Limb (tissue), 2 donors: Measurements from ENCODE around the gene SLC24A4.
"Not testable (repeated sequence)": the region's sequence is repeated elsewhere in the genome, so short reads cannot be mapped to it uniquely, and the experiment has no call there.

Experiments used
- DNase-seq, 2 donors: peaks; one replicate each; pipeline ENCODE4 v3.0.0-alpha.2; 2016; ENCODE audit errors: extremely low spot score in 2 of 2

SLC24A4 gene

DNA sequence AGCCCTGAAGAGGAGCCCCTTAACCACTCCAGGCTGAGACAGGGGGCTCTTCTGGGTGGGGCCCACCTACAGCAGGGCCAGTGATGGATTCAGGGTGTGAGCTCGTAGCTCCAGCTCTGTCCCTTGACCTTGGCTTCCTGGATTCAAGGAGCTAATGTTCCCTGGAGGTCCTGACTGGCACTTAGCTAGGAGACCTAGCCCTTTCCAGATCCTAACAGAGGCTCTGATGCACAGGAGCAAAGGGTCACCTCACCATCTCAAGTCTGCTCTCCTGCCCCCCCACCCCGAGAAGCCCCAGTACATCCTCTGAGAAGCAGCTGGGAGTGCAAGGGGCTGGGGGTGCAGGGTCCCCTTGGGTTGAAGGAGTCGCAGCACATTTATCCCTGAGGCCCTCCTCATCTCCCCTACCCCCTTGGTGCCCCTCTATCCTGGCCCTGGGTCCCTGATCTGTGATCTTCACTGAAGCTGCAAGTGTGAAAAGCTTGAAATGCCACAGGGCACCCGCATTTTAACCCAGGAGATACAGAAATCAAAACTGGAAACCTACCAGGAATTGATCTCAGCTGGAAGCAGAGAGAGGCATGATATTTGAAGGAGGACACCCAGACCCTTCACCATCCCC, 193.5 kb downstream of the SLC24A4 start:
- DNase-seq = no peak

DNA sequence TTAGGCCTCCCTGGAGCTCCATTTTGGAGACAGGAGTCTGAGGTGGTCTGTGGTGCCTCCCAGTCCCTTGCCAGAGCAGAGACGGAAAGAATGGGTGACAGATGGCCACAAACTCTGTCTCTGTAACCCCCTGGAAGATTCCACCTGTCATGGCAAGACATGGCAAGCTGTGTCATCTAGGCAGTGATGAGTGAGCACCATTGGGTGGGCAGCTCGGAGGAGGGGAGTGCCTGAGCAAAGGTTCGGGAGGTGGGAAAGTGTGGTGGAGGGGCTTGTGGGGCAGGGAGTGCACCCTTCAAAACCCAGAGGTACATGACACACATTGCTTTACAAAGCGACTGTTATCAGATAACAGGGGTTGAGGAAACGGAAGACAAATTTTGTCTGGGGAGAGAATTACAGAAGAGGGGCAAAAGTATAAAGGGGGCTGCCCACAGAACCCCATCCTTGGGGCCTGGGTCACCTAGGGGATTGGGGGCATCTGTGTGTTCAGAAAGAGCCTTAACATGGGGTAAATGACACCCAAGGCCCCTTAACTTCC, 194.1 kb downstream of the SLC24A4 start:
- DNase-seq = no peak

DNA sequence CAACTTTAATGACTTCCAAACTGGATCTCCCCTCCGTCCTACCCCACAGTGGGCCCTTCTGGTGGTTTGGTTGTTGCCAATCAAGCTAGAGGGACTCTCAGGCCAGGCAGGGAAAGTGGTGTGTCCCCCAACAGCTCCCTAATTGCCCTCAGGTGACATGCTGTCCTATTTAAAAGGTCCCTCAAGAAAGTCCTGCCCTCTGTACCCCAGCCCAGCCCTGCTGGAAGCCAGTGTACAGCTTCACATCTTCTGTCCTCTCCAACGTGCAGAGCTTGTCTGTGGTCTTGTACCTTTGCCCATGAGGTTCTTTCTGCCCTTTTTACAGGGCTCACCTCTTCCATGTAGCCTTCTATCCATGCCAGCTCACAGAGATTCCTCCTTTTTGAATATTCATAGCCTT, 194.8 kb downstream of the SLC24A4 start:
- no peak for DNase-seq

DNA sequence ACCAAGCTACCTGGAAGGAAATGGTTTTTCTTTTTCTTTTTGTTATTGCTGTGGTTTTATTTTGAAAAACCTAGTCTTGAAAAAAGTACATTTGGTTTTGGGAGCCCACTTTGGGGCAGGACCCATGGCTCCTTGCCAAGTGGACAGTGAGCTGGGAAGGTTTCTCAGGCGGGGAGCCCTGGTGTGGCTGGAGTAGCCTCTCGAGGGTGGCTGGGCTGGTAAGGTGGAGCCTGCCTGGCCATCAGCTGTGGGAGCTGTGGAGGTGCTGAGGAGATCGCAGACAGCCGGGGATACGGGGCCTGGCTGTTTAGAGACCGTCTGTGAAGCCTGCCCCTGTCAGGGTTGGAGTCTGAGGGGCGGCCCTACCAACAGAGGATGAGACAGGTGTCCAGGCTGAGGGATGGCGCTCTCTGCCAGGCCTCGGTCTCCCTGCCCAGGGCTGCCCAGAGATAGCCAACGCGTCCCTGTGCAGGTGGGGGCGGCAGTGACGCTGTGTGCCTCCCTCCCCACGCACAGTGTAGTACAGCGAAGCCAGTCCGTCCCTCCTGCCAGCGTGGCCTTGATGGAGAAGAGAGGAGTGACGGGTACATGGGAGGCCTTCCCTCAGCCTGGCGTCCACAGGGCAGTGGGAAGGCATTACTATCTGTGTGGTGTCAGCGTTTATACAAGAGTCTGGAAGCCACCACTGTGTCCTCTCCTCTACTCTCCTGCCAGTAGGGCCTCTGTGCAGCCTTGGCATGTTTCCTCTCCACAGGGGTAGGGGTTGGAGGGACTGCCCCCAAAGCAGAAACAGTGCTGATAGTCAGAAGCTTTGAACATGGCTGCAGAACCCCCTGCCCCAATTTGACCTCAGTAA, 196.5 kb downstream of the SLC24A4 start:
- DNase-seq = no peak

DNA sequence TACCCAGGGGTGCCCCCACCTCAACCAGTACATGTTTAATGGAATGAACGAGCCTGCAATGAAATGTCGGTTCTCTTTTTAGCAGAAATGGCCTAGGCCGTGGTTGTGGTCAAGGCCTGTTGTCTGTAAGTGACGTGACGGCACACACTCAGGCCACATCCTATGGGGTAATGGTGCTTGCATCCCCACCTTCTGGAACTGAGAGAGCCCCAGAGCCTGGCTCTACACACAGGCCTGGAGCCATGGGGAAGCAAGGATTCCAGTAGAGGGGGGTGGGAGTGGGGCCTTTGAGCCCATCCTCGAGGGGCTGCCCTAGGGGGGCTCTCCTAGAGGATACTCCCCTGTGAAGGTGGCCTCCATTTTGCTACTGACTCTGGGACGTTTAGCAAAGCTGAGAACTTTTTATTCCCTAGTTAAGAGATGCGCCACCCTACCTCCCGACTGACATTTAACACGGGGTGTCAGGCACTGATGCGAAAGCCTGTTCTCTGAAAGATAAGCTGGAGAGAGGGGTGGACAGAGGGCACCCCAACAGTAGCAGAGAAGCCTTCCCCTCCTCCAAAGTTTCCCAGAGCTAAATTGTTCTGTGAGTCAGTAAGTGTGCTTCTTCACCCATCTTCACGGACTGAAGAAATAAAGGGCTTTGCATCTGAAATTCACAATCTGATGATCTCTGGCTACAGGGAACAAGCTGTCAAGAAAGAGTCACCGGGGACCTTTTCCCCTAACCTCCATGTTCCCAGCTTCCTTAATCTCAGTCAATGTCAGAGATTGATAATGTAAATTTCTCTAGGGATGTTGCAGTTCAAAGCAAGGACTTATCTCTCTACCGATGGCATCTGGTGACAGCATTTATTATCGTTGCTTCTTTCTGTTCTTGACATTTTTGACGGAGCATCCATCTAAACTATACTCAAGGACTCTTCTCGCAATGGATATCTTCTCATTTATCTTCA, 197.4 kb downstream of the SLC24A4 start:
- no peak for DNase-seq

DNA sequence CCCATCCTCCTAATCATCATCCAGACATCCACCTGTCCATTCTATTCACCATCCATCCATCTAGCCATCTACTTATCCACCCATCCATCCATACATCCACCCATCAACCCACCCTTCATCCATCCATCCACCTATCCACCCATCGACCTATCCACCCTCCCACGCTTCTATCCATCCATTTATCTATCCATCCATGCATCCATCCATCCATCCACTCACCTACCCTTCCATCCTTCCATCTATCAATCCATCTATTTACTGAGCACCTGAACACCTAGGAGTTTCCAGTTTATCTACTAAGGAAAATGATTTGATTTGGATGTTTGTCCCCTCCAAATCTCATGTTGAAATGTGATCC, 198.1 kb downstream of the SLC24A4 start:
- no peak for DNase-seq

DNA sequence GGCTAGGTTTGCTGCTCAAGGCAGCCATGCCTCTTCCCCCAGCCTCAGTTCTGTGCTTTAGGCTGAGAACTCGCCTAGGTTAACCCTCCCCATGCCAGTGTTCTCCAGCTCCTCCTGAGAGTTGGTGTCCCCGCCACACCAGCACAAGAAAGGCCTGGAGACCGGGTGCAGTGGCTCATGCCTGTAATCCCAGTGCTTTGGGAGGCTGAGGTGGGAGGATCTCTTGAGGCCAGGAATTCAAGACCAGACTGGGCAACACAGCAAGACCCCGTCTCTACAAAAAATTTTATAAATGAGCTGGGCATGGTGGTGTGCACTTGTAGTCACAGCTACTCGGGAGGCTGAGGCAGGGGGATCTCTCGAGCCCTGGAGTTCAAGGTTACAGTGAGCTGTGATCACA, 200.8 kb downstream of the SLC24A4 start:
- no peak for DNase-seq

DNA sequence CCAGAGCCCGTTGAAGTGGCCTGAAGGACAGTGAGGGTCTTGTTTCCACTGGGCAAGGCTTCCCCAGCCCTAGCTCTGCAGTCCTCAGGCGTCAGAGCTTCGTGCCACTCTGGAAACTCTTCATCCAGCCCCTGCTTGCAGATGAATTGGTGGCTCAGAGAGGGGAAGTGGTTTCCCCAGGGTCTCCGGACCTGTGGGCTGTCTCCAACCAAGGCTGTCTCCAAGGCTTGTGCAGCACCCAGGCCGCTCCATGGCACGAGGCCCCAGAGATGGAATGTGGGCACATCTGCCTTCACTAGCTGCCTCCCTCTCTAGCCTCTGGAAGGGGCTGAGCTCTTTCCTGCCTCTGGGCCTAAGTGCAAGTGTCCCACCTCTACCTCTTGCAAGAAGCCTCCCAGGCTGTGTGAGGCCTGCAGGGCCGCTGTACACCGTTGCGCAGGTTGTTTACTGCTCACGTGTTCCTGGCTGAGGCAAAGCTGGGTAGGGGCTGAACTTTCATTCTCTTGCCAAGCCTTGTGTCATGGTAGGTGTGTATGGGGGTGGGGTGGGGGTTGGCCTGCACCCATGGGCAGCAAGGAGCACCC, 201.7 kb downstream of the SLC24A4 start:
- DNase-seq = no peak

DNA sequence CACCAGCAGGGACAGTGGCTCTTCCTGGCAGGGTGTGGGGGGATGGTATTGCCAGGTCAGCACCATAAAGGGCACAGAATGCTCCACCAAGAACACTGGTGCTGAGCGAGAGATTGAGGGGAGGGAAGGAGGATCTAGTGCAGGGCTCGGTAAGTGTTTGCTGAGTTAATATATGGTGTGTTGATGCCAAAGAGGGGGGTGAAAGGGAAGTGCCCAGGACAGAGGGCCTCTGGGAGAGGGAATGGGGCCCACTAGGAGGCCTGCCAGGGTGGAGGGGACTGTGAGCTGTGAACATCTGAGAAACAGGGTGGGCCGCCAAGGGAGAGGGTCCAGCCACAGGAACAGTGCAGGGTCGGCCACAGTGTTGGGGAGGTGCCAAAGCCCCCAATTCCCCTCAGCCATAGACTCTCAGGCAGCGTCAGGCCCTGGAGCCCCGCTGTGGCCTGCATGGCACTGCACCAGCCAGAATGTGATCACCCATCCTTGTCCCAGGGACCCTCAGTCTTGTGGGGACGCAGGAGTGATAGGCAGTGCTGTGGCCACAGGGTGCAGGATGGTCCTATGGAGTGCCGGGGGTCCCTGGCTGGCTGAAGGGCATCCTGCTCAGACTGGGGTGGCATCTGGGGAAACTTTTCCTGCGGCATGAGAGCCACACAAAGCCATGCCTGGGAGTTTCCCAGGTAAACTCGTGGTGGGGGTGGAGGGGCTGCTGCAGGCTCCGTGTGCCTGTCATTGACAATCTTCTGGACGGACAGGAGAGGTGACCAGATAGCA, 202.5 kb downstream of the SLC24A4 start:
- no peak for DNase-seq

DNA sequence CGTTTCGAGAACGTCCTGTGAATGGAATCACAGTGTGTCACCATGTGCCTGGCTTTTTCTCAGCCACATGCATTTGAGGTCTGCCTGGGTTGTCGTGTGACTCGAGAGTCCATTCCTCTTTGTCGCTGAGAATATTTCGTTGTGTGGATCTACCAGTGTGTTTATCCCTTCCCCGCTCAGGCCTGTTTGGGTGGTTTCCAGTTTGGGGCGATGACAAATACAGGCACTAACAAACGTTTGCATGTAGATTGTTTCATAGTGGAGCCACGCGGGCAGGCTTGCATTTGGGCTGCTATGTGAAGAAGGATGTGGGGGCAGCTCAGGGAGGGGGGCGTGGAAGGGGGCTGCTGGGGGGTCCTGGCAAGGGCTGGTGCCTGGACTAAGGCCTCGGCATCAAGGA, 204.8 kb downstream of the SLC24A4 start:
- no peak for DNase-seq

DNA sequence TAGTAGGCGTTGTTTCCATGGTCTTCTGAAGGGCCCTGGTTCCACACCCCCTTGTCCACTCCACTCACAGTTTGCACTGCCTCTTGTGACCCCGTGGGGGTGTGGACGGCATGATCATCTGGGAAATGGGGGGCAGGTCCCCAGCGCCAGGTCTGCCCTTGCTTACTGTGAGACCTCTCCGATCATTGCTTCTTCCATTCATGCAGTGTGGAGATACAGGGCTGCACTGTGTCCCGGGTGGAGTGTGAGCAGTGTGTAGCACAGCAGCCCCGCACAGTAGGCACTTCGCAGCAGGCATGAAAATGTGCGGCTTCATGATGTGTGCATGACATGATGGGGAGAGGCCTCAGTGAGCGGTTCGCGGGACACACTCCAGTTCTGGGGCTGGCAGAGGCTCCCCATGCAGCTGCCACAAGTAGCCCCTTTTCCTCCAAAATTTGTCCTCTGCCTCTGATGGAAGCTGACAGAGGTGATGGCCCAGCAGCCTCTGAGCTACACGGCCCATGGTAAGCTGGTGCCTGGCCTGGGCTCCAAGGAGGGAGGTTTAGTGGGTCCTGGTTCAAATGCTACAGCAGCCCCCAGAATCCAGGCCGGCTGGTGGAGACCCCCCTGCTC, 205.6 kb downstream of the SLC24A4 start:
- DNase-seq = no peak

DNA sequence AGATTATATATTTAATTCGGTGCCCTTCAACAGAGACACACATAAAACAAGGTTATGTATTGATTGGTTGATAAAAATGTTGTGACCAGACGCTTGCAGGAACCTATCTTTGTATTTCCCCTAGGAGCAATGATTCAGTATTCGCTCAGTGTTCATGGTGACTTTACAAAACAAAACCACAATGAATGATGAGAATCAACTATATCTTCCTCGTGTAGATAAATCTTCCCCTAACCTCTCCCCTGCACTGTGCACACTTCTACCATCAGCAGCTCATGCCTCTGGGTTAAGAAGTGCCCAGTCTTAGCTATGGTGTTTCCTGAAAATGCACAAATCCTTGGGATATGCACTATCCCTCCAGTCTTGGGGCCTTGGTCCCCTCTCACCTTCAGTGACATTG, 206.9 kb downstream of the SLC24A4 start:
- DNase-seq = no peak

DNA sequence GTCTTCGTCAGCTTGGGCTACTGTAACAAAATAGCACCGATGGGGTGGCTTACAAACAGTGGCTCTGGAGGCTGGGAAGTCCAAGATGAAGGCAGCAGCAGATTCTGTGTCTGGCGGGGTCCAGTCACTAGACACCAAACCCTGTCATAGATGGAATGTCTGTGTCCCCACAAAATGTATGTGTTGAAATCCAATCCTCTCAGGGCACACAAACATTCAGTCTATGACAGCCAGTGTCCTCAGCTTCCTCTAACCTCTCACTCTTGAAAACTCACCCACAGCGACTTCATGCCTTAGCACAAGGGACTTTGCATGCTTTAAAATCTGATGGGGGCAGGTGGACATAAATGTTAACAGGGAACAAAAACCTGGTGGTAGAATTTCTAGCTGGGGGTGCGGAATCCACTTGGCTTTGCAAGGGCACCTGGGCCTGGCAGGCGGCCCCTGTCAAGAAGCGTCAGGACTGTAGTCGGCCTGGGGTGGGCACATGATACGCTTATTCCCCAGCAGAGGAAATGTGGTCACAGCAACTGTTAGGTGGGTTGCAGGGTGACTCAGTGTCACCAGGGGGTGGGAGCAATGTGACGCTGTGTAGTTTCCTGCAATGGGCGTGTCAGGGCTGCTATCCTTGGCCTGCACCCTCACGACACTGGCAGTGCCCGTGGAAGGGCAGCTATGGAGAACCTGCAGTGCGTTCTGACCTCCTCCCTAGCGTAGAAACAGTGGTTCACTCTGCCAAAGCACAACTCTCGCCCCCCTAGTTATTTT, 208.3 kb downstream of the SLC24A4 start:
- no peak for DNase-seq

DNA sequence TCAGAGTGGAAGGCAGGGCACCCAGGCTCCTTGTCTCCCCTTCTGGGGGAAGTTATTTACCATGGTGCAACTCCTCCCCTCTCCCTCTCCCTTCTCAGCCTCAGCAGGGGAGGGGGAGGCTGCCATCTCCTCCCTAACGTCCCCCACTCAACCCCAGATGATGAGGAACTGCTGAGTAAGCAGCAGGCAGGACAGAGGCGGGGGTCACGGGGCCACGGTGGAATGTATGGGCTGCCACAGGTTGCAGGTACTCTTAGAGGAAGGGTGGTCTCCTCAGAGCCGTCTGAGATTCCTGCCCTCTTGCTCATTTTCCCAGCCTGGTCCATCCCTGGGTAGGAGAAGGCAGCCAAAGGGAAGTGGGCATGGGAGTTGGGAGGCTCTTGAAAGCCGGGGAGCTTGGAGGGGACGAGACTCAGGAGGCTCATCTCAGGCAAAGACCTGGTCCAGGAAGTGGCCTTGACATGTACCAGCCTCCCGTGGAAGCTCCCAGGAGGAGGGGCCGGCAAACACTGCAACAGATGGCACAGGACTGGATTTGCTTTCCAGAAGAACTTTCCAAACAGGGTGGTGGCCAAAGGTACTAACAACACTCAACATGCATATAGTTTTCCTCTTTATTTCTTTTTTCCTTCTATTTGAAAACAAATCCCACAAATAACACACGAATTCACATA, 209.7 kb downstream of the SLC24A4 start:
- no peak for DNase-seq

DNA sequence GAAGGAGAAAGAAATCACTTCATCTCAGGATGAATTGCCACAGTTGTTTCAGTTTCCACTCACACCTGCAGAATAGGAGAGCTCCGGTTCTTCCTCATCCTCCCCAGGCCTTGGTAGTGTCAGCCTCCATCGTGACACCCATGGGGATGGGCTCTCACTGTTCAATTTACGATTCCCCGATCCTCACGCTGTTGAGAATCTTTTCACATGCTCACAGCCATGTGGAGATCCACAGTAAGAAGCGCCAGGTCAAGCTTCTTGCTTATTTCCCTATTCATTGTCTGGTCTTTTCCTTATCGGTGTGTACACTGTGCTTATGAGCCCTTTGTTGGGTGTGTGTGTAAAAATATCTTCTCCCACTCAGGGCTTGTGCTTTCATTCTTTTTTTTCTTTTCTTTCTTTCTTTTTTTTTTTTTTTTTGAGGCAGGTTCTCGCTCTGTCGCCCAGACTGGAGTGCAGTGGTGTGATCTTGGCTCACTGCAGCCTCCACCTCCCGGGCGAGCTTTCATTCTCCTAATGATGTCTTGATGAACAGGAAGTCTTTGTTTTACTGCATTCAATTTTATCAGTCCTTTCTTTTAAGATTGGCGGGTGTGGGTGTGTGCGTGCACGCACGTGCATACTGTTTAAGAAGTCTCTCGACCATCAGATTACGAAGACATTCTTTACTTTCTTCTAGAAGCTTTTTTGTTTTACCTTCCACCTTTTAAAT, 212.1 kb downstream of the SLC24A4 start:
- no peak for DNase-seq

DNA sequence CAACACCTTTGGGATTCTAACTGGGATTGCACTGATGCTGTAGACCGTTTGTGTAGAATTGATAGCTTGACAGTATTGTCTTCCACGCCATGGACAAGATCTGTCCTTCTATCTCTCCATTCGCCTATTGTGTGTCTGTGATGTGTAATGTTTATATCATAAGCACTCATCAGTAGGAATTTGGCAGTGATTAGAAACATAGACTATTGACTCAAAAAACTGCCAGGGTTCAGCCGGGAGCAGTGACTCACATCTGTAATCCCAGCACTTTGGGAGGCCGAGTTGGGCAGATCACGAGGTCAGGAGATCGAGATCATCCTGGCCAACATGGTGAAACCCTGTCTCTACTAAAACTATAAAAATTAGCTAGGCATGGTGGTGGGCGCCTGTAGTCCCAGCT, 213.3 kb downstream of the SLC24A4 start:
- not testable (repeated sequence) for DNase-seq

DNA sequence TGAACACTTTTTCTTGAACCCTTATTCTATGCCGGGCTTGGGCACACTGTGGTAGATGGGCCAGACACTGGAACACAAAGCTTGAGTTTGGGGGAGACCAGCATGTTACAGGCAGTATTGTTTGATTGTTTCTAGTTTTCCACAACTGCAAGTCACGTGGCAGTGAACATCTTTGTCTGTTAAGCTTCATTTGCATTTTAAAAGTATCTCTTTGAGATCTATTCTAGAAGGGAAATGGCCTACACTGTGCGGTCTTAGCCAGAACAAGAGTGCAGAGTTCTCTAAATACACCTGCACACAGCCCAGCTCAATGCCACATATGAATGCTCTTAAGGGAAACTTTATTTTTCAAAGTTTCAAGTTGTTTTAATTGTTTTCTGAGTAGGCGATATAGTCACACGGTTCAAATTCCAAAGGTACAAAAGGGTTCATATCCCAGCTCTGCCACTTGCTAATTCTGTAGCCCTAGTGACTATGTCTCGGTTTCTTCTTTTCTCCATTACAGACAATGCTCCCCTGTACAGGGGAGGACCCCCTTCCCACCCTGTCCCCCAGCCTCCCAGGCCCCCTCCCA, 215.5 kb downstream of the SLC24A4 start:
- DNase-seq = no peak

DNA sequence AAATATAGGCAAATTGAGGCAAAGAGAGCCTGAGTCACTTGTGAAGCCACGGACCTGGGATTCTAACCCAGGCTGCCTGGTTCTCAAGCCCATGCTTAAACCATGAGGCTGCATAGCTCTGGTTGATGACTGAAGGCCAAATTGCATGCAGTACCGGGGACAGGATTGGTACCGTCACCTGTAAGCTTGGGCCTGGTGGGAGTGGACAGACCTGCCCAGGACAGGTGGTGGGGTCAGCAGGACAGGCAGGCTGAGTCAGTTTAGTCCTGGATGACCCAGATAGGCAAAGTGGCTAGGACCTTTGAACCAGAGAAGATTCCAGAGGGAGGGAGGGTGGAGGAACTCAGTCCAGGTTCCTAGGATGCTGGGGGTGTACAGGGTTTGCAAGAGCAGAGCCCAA, 216.5 kb downstream of the SLC24A4 start:
- no peak for DNase-seq
